HepG2 (cell line): Measurements from ENCODE around the gene ZAR1L. TPM values are rescaled to one million over a fixed set of nuclear protein-coding genes. Genes with fewer than 3 reads are reported as not detected.

ENCODE experiments used
- AKNA ChIP-seq: sonication (generic); formaldehyde crosslinking; IDR thresholded peaks from 2 replicates; pipeline ENCODE4 v1.4.0; 2020; ENCODE audit warnings: missing genetic modification reagents, borderline replicate concordance
- CBFB ChIP-seq: sonication (generic); formaldehyde crosslinking; IDR thresholded peaks from 2 replicates; pipeline ENCODE4 v1.4.0; 2020; ENCODE audit warnings: missing genetic modification reagents
- CHCHD3 ChIP-seq: sonication (generic); formaldehyde crosslinking; IDR thresholded peaks from 2 replicates; pipeline ENCODE4 v1.8.0; 2022; ENCODE audit warnings: mild to moderate bottlenecking, missing genetic modification reagents, moderate library complexity
- CHD2 ChIP-seq: IDR thresholded peaks from 2 replicates; pipeline ENCODE4 v1.6.1; 2011; ENCODE audit warnings: low read depth, low read length, improper control_type of control experiment
- GRHL1 ChIP-seq: sonication (generic); formaldehyde crosslinking; conservative IDR thresholded peaks from 2 replicates; pipeline ENCODE4 v1.8.0; 2022; ENCODE audit warnings: missing genetic modification reagents
- HMGA1 ChIP-seq: sonication (generic); formaldehyde crosslinking; conservative IDR thresholded peaks from 2 replicates; pipeline ENCODE4 v1.4.0; 2020; ENCODE audit warnings: missing genetic modification reagents
- MZF1 ChIP-seq: sonication (generic); formaldehyde crosslinking; IDR thresholded peaks from 2 replicates; pipeline ENCODE4 v1.8.1; 2023; ENCODE audit warnings: mild to moderate bottlenecking, missing genetic modification reagents, borderline replicate concordance
- PHB2 ChIP-seq: fragments of 450-650 bp; IDR thresholded peaks from 2 replicates; pipeline ENCODE4 v1.6.1; 2018; ENCODE audit not compliant: partially characterized antibody
- PREB ChIP-seq: sonication (generic); formaldehyde crosslinking; IDR thresholded peaks from 2 replicates; pipeline ENCODE4 v1.4.0; 2020; ENCODE audit warnings: missing genetic modification reagents
- SMAD3 ChIP-seq: sonication (generic); formaldehyde crosslinking; IDR thresholded peaks from 2 replicates; pipeline ENCODE4 v1.4.0; 2020; ENCODE audit warnings: missing genetic modification reagents
- TRAFD1 ChIP-seq: sonication (generic); formaldehyde crosslinking; IDR thresholded peaks from 2 replicates; pipeline ENCODE4 v1.5.1; 2020; ENCODE audit warnings: missing genetic modification reagents, mild to moderate bottlenecking, borderline replicate concordance
- ZKSCAN5 ChIP-seq: sonication (generic); formaldehyde crosslinking; IDR thresholded peaks from 2 replicates; pipeline ENCODE4 v1.5.1; 2020; ENCODE audit warnings: mild to moderate bottlenecking, missing genetic modification reagents
- ZMAT3 ChIP-seq: sonication (generic); formaldehyde crosslinking; conservative IDR thresholded peaks from 2 replicates; pipeline ENCODE4 v1.7.0; 2021; ENCODE audit warnings: missing genetic modification reagents
- ZMYM2 ChIP-seq: sonication (generic); formaldehyde crosslinking; IDR thresholded peaks from 2 replicates; pipeline ENCODE4 v1.8.0; 2022; ENCODE audit warnings: mild to moderate bottlenecking, missing genetic modification reagents
- ZNF33A ChIP-seq: sonication (generic); formaldehyde crosslinking; IDR thresholded peaks from 2 replicates; pipeline ENCODE4 v1.5.1; 2020; ENCODE audit warnings: missing genetic modification reagents, mild to moderate bottlenecking, moderate library complexity, borderline replicate concordance
- ZNF414 ChIP-seq: sonication (generic); formaldehyde crosslinking; IDR thresholded peaks from 2 replicates; pipeline ENCODE4 v1.5.0; 2020; ENCODE audit warnings: missing genetic modification reagents
- ZNF432 ChIP-seq: sonication (generic); formaldehyde crosslinking; IDR thresholded peaks from 2 replicates; pipeline ENCODE4 v1.5.0; 2020; ENCODE audit warnings: missing genetic modification reagents, mild to moderate bottlenecking, borderline replicate concordance
- ZNF775 ChIP-seq: sonication (generic); formaldehyde crosslinking; IDR thresholded peaks from 2 replicates; pipeline ENCODE4 v1.4.0; 2020; ENCODE audit warnings: missing genetic modification reagents, mild to moderate bottlenecking, moderate library complexity, borderline replicate concordance
- ZSCAN31 ChIP-seq: sonication (generic); formaldehyde crosslinking; IDR thresholded peaks from 2 replicates; pipeline ENCODE4 v1.5.0; 2020; ENCODE audit warnings: low read depth, mild to moderate bottlenecking, missing genetic modification reagents
- polyA plus RNA-seq, 8 experiments: library from polyadenylated mRNA; depleted of rRNA in 3 of 8; stranded (reverse) in 7 of 8; unstranded in 1 of 8; fragments of >200 nt; fragmentation: Illumina TruSeq in 4 of 8; extraction: Trizol in 4 of 8; gene quantifications; 2 replicates each; pipeline versions ENCODE4 v1.2.1 to v1.2.3, GENCODE V29; 2011 to 2016; ENCODE audit warnings: low read depth in 4 of 8, missing spikeins in 1 of 8, mixed read lengths in 1 of 8; ENCODE audit not compliant: insufficient read depth in 1 of 8
- total RNA-seq, 5 experiments: library from RNA; depleted of rRNA; stranded (reverse); fragments of >200 nt; fragmentation: Illumina TruSeq; extraction: Trizol; gene quantifications; 2 replicates each; pipeline ENCODE4 v1.2.3, GENCODE V29; 2016; ENCODE audit warnings: low read depth in 1 of 5

The ZAR1L gene
- total and polyA plus RNA-seq, 2 of the 13 experiments (the other 11 are each of a cell fraction or from before 2014, with no cell fraction given): 0.09 TPM; not detected in 1

GRCh38 chr13:32315238-32316027, at the start of gene ZAR1L, which contains the start of gene BRCA2 (continued):
- TF ChIP-seq GRHL1 (CRISPR knock-in tag) (no peak), HMGA1 (CRISPR knock-in tag) (no peak), CHCHD3 (CRISPR knock-in tag) (no peak), PREB (no peak), ZNF775 (CRISPR knock-in tag) (no peak), AKNA (no peak), ZNF33A (no peak), ZKSCAN5 (CRISPR knock-in tag) (no peak), SMAD3 (CRISPR knock-in tag) (no peak), TRAFD1 (CRISPR knock-in tag) (no peak), CBFB (CRISPR knock-in tag) (peak; percentile 65; the same call in 1 of the 2 replicates), ZMYM2 (CRISPR knock-in tag) (no peak), ZMAT3 (CRISPR knock-in tag) (no peak), ZSCAN31 (peak; percentile 89), ZNF432 (0 out of 2 replicates have a peak, but pooled peaks have one; percentile 30), CHD2 (no peak), MZF1 (CRISPR knock-in tag) (no peak), PHB2 (no peak), ZNF414 (CRISPR knock-in tag) (no peak)
